ENCODE measurements around the gene IL15. TPM values are rescaled to one million over a fixed set of nuclear protein-coding genes. Genes with fewer than 3 reads are reported as not detected.

Gene IL15
- total and polyA plus RNA-seq, 2 of the 4 experiments (the other 2 are of a cell fraction), result 5.0 to 5.2 TPM

- H3K36me3 ChIP-seq (ENCODE audit: control insufficient read depth, insufficient read depth, low read length), result no peaks in the 10 kb centered on the region
- ATAC-seq (ENCODE audit: low read depth), result no peak
Observed at GRCh38 chr4:141705747-141706377, 69.5 kb downstream of the IL15 start.

More at GRCh38 chr4:141705747-141706377, 69.5 kb downstream of the IL15 start:
- Histone ChIP-seq H3K4me1 (ENCODE audit: control insufficient read depth, insufficient read depth, low read length) (peaks cover 7% of the 10 kb centered on the region; the same call in 1 of the 2 replicates), H3K9ac (ENCODE audit: low read depth, low read length) (no peak overlapping the region), H3K4ac (ENCODE audit: low read depth, low read length) (no peak overlapping the region), H4K5ac (ENCODE audit: low read depth, low read length) (no peak overlapping the region), H2AK5ac (ENCODE audit: low read depth, low read length) (no peak overlapping the region), H4K20me1 (ENCODE audit: insufficient read depth, low read length) (no peaks in the 10 kb centered on the region), H2AFZ (replicated peaks; ENCODE audit: low read length, poor library complexity) (no peak overlapping the region), H2BK5ac (ENCODE audit: low read depth, low read length, poor library complexity, severe bottlenecking) (no peak overlapping the region), H3K23ac (ENCODE audit: low read depth, low read length) (no peak overlapping the region), H4K91ac (ENCODE audit: insufficient read depth, low read depth, low read length) (no peak overlapping the region), H3K56ac (ENCODE audit: extremely low read depth, insufficient read depth, low read length) (no peak overlapping the region), H2BK20ac (ENCODE audit: low read depth, low read length) (no peak overlapping the region), H4K8ac (ENCODE audit: low read depth in 2 of 2, low read length in 2 of 2) (no peak overlapping the region), H3K27me3 (ENCODE audit: control insufficient read depth, insufficient read depth, low read length) (no peaks in the 10 kb centered on the region), H2AK9ac (replicated peaks; ENCODE audit: low read depth, low read length, poor library complexity) (no peak overlapping the region), H2BK15ac (ENCODE audit: low read depth, low read length) (no peak overlapping the region), H3K4me3 (ENCODE audit: insufficient read depth, low read depth, low read length) (no peak overlapping the region), H2BK120ac (ENCODE audit: low read depth, low read length) (no peak overlapping the region), H3K4me2 (ENCODE audit: low read depth, low read length) (no peak overlapping the region), H3K14ac (replicated peaks; ENCODE audit: low read depth, low read length) (no peak overlapping the region), H3K9me3 (ENCODE audit: control insufficient read depth, insufficient read depth, low read length) (peaks cover 2% of the 10 kb centered on the region), H3K79me1 (ENCODE audit: low read depth in 1 of 2, low read length in 2 of 2) (peaks cover 11 to 18% of the 10 kb centered on the region in 2 experiments), H3K18ac (ENCODE audit: low read depth, low read length) (no peak overlapping the region), H3K9me1 (ENCODE audit: insufficient read depth, low read length) (peaks cover 4% of the 10 kb centered on the region; the same call in 1 of the 2 replicates), H3K27ac (ENCODE audit: insufficient read depth, low read length) (no peak overlapping the region)
- BruUV-seq (replicated peaks), result no TSS peak
- intact Hi-C loops (cut with micrococcal nuclease) (no loop called here), dilution Hi-C loops (cut with HindIII; ENCODE audit: low sequenced_read_pairs, unreplicated experiment) (no loop called here), in situ Hi-C loops (cut with MboI; ENCODE audit: low sequenced_read_pairs) (no loop called here)
- CTCF ChIA-PET, result no interaction called here
- POLR2A ChIA-PET (ENCODE audit: unreplicated experiment), result no interaction called here
- WGBS, 2 experiments (ENCODE audit: extremely low coverage in 2 of 2, insufficient read length in 1 of 2), result no CpG with 5 or more reads among the region's 1 CpG
- TF ChIP-seq BHLHE40 (IDR thresholded peaks at IDR 0.05; ENCODE audit: low read depth, low read length) (no peak), POLR2A (IDR thresholded peaks at IDR 0.05; ENCODE audit: low read depth, low read length) (no peak), USF2 (IDR thresholded peaks at IDR 0.05; ENCODE audit: low read depth, low read length) (no peak)
- DNase-seq, result no peak

Measured in IMR-90 (cell line).